Forelimb muscle (tissue), 1 donor: ENCODE measurements around the gene GALNT8. TPM values are rescaled to one million over a fixed set of nuclear protein-coding genes. Genes with fewer than 3 reads are reported as not detected.

ENCODE experiments used
- DNase-seq: peaks from one replicate; pipeline ENCODE4 v3.0.0-alpha.2; 2013; ENCODE audit warnings: low read depth
- polyA plus RNA-seq: library from polyadenylated mRNA; unstranded; fragments of 120-200 nt; gene quantifications from one replicate; pipeline ENCODE4 v1.2.1, GENCODE V29; 2013; ENCODE audit not compliant: insufficient read length

The GALNT8 gene
- polyA plus RNA-seq, 1 donor: 3.7 TPM

DNA sequence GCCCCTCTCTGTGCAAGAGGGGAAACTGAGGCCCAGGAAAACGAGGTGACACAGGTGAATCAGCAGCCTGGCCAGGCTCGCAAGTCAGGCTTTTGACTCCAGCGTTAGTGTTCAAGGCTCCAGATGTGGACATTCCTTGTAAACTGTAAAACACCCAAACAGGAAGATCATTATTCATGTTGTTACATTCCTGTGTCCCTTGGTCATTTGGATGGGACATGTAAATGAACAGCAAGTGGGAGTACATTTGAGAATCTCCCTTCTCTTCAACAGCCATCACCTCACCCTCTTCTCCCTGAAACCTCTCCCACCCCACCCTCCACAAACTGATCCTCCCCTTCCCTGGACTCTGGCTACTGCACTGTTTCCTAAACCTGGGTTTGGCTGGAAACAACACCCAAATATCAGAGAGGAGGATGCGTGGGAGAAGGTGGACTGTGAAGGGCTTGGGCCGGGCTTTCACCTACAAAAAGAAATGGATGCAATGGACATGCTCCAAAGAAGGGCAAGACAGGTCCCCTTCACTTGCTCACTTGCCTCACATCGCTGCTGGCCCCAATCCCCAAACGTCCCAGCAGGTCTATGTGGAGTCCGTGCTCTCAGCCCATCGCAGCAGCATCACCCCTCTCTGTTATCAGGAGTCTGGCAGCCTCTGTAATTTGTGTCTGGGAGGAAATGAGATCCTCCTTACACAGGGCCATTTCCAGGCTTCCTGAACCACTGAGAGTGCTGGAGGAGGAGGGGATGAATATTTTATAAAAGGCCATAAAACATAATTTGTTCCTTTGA lies 76.7 kb downstream of the GALNT8 start:
- DNase-seq: no peak

DNA sequence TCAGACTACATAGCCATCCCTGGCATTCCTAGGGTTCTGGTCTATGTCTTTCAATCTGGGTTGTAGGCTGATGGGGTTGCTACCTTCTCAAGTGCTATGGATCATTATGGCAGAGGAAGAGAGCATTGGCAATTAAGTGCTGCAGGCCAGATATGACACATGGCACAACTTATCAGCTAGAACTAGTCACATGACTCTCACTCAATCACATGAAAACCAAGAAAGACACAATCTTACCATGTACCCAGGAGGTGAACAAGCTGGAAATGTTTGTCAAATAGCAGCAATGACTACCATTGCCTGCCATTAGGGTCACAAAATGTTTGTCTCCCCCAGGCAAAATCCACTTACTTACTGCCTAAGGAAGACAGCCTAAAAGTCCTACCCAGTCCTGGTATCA lies 80.4 kb downstream of the GALNT8 start:
- no peak for DNase-seq

DNA sequence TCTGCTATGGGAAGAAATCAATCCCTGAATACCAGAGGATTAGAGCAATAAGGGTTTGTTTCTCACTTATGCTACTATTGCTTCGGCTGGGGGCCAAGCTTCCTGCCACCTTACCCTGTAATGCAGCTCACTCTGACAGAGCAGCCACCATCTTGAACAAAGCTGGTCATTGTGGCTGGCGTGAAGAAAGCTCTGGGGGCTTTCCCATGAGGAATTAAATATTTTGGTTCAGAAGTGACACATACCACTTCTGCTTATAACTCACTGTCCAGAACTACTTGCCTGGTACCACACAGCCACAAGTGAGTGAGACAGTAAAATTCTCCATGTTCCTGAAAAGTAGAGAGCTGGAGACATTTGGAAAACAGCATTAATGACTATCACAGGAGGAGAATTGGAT lies 82.6 kb downstream of the GALNT8 start:
- no peak for DNase-seq

DNA sequence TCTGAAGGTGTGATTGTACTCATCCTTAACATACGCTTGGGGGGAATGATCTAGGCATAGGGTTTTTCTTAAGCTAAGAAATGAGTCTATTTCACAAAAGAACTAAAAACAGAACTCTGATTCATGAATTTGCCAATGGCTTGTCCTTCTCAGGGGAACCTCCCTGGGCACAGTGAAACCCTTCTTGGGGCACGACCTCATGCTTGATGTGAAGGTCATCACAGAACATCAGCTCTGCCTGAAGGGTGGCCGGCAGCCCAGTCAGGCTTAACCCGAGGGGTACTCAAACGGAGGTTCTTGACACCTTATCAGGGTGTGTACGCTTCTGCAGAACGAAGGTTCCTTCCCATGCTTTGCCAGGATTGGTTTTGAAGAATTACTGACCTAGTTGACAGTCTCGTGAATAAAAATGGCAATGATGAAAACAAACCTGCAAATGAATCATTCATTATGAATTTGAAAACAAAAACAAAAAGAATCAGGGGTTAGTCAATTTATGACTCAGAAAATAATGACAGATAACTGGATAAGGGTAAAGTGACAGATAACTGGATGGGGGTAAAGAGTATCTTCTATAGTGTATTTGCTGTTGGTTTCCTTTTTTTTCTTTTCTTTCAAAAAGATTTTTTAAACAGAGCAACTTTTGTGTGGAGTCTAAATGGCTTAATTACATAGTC lies 86.4 kb downstream of the GALNT8 start:
- no peak for DNase-seq

DNA sequence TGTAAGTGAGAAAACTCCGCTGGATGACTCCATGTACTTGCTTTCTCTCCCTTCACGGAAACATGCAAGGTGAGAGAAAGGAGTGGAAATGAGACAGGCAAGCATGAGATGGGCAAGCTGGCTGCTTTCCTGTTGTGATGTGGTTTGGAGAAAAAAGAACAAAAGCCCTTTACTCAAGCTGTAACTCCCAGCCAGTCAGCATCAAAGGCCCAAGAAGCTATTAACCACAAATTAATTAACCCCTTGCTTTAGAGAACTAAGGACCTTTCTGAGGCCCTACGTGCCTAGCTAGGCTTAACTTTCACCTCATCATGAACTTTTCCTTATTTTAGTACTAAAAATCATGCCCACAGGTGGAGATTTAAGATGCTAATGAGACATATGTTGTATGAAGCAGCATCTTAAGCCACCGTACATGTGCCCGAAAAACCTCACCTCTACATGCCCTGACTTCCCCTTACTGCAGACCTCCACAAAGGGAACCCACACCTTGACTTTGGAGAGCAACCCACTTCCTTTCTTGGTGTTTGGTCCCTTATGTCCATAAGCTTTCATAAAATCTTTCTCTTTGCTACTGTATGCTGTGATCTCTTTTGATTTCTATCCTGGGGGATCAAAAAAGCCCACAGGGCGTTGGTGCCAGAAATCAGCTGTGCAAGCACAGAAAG lies 87.0 kb downstream of the GALNT8 start:
- DNase-seq: no peak

DNA sequence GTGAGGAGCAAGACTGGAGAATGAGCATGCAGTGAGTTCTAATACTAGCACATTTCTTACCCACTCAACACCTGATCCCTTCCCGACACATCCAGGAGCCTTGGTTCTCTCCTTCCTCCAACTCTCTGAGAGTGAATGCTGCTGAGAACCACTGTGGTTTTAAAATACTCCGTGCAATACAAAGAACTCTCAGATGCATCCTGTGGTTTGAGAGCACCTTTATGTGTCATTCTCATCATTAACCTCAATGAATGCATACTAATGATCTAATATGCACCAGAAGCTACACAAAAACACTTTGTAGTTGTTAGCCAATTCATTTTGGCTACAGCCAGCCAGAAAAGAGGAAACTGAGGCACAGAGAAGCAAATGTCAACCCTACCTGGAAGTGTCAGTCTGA lies 87.6 kb downstream of the GALNT8 start:
- DNase-seq: no peak

DNA sequence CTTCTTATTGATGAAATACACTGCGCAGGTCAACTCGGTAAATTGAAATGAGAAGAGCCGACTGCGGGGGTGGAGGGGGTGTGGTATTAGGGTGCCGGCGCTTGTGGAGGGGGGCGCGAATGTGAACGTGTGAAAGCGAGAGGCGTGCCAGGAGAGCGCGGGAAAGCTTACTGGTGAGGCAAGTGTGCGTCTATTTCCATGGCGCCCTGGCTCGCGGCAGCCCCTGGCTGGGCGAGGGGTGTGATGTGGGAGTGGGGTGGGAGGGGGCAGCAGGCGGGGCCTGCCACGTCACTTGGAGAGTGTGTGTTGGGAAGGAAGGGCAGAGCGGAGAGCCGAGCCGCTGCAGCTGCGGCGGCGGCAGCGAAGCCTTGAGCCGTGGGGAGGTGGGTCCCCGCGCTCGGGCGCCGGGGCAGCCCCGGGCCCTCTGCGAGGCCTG lies 88.8 kb downstream of the GALNT8 start:
- DNase-seq: no peak

DNA sequence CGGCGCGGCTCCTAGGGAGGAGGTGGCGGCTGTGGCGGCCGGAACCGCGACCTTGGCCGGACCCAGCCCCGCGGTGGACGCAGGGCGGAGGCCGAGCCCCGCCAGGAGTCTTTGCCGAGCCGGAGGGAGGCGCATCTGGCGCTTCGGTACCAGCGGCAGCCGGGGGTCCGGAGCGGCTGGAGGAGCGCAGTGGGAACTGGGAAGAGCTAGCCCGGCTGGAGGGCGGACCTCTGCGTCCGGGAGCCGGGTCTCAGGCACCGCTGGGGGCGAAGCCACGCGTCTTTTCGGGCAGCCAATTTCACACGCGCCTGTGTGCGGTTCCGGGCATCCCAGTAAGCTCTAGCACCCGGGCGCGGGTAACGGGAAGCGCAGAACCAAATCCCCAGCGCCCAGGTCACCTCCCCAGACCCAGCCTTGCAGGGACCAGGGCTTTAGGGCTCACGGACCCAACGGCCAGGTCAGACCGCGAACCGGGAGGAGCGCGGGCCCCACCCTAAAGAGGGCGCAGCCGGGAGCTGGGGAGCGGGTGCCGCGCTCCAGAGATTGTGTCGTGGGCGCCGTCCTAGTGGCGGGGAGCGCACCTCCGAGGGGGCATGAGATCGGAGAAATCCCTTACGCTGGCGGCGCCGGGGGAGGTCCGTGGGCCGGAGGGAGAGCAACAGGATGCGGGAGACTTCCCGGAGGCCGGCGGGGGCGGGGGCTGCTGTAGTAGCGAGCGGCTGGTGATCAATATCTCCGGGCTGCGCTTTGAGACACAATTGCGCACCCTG lies 89.4 kb downstream of the GALNT8 start:
- DNase-seq: no peak

DNA sequence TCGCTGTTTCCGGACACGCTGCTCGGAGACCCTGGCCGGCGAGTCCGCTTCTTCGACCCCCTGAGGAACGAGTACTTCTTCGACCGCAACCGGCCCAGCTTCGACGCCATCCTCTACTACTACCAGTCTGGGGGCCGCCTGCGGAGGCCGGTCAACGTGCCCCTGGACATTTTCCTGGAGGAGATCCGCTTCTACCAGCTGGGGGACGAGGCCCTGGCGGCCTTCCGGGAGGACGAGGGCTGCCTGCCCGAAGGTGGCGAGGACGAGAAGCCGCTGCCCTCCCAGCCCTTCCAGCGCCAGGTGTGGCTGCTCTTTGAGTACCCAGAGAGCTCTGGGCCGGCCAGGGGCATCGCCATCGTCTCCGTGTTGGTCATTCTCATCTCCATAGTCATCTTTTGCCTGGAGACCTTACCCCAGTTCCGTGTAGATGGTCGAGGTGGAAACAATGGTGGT lies 90.0 kb downstream of the GALNT8 start:
- no peak for DNase-seq

DNA sequence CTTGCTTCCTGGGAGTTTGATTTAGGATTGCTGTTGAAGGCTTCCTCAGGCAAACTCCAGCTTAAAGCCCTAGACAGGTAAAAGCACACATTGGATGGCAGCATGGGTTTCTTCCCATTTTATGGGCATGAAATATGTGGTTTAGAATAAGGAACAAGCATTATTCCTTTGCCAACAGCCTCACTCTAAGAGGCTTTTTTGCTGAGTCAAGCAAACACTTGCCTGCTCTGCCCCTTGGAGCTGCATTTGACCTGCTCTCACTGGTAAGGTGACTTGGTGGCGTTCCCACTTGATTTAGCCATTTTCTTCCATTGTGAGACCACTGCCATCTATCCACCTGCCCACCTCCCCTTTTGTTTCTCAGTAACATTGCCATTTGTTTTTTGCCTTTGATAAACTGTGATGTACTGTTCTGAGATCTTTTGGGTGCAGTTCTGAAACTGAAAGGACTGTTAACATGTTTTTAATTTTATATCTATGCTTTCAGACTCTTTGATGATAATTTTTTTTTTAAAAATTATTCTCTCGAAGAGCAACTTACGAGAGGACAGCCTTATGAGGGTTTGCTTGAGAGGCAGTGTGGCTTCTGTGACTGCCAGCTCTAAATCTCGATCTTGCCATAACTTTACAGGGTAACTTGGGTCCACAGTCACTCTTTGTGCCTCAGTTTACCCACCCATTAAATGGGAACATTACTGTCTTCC lies 92.6 kb downstream of the GALNT8 start:
- no peak for DNase-seq

DNA sequence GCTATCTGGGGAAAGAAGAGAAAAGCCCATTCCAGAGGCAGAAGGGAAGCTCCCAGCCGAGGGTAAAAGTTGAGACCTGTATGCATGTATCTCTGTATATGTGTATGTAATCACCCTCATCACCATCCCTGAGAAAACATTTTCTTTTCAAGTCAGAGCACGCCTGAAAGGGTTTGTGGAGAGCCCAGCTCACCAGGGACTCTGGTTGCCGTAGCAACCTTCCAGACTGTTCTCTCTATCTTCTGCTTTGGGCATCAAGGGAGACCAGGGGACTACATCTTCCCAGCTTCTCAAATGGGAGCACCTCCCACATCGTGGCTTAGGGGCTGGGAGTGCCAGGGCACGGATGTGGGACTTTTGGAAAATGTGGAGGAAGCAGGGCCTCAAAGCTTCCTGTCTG lies 93.5 kb downstream of the GALNT8 start:
- DNase-seq: no peak

DNA sequence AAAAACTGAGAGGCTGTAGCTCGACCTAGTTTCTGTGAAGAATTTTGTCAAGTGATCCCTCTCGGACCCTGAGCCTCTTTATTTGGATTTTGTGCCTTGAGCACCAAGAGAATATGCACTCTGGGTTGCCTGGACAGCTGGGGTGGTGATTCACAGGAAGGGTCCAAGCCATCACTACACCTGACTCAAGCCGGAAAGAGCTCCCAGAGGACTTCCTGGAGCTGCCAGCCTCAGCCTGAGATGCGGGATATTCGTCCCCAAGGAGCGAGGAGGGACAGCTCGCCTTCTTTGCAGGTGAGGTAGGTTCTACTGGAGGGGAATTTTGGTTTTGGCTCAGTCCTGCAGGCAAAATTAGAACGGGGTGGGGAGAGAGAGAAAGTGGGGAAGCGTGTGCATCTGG lies 94.3 kb downstream of the GALNT8 start:
- no peak for DNase-seq

DNA sequence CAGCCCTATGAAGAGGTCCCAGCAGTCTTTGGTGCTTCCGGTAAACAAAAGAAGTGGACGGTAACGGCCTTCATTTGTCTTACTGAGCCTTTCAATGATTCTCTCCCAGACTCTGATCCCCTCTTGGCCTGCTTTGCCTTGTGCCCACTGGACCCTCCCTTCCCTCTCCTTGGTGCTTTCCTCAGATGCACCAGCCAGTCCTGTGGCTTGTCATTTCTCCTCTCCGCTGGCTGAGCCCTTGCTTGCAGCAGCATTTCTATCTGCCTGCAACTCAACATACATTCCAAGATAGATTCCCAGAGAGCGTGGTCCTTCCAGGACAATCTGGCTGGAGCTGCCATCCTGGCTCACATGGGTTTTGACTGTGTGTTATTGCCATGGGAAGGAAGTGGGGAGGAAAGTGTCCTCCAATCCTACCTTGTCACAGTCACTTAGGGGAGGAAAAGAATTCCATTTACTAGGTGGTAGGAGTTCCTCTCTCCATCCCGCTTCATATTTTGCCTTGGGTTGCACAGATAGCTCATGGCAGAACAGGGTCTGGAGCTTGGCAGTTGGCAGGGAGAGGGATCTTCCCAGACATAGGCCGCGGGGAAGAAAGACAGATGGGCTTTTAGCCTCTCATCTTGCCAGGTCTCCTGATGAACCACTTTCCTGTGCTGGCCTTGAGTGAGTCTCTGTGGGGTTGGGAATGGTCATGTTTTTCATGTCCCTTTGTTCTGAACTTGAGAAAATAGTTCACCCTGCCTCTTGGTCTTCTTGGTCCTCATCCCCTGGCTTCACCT lies 96.7 kb downstream of the GALNT8 start:
- no peak for DNase-seq

DNA sequence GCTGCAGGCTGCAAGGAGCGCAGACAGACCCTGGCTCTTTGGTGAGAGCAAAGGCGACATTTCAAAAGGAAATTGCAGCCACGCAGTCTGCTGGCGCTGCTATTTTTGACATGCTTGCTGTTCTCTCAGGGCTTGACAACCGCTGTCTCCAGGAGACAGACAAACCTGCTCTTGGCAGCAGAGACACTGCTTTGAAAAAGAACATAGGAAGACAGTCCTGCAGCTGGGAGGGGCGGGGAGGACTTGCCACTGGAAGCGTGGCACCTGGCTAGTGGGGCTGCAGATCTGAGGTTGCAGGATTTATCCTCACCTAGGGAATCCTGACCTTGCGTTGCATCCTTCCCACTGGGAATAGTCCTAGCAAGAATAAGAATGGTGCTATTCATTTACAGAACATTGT lies 97.7 kb downstream of the GALNT8 start:
- DNase-seq: no peak

DNA sequence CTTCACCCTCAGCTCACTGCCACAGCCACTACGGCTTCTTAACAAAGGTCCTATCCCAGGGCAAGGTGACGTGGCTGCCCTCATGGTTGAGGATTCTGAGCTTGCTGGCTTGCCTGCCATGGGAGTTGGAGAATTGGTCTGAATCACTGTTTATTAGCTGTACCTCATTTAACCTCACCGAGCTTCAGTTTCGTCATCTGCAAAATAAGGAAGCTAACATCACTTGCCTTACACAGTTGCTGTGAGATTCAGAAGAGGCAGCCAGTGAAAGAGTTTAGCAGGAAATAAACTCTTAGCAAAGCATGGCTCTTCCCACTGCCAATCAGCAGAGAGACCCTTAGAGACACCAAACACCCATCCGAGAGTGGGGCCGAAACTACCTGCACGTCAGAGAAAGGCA lies 99.5 kb downstream of the GALNT8 start:
- DNase-seq: no peak

DNA sequence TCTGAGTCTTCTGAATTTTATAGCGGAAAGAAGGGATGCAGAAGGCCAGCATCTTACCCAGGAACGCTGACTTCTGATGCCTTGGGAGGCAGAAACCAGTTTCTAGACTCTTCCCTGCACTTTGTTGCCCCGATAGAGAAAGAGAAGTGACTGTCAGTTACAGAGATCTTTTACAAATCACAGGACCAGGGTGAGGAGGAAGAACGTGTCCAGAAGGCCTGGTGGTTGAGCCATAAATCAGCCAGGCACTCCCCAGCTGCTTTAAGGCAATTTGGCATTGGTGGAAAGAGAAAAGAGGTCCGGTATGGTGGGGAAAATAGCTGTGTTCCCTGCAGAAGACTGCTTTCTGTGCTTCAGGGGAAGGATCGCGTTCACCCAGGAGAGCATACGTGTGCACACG lies 100.8 kb downstream of the GALNT8 start:
- DNase-seq: no peak
